Ectodermal cell (in vitro differentiated cells): ENCODE measurements around the gene BRMS1L.
"Not testable (repeated sequence)": the region's sequence is repeated elsewhere in the genome, so short reads cannot be mapped to it uniquely, and the experiment has no call there.

Source experiments
- H3K27ac ChIP-seq: 2 replicates; pipeline ENCODE4 v1.7.0; 2013; ENCODE audit warnings: mild to moderate bottlenecking, low read depth, low read length; ENCODE audit not compliant: insufficient read depth, poor library complexity, severe bottlenecking
- H3K27me3 ChIP-seq: 2 replicates; pipeline ENCODE4 v1.7.0; 2013; ENCODE audit warnings: mild to moderate bottlenecking, low read length; ENCODE audit not compliant: insufficient read depth, control insufficient read depth, poor library complexity, severe bottlenecking
- H3K36me3 ChIP-seq: one replicate; pipeline ENCODE4 v1.7.0; 2013; ENCODE audit warnings: low read length; ENCODE audit not compliant: control insufficient read depth, insufficient read depth
- H3K4me1 ChIP-seq: one replicate; pipeline ENCODE4 v1.7.0; 2013; ENCODE audit warnings: low read length; ENCODE audit not compliant: control insufficient read depth, insufficient read depth
- H3K4me3 ChIP-seq: 2 replicates; pipeline ENCODE4 v1.7.0; 2013; ENCODE audit warnings: low read depth, low read length, control low read depth; ENCODE audit not compliant: insufficient read depth
- H3K9me3 ChIP-seq: 2 replicates; pipeline ENCODE4 v1.7.0; 2013; ENCODE audit warnings: mild to moderate bottlenecking, low read length, moderate library complexity; ENCODE audit not compliant: control insufficient read depth
- WGBS, 2 experiments: methylation state at CpG; one replicate each; pipeline ENCODE4 v1.1.7; 2013; ENCODE audit warnings: missing lambda C conversion rate in 2 of 2; 5-methylcytosine and 5-hydroxymethylcytosine counted together

BRMS1L gene

GRCh38 chr14:35842245-35842644, 16.1 kb downstream of the BRMS1L start:
- H3K4me1 ChIP-seq, H3K27ac ChIP-seq, H3K4me3 ChIP-seq, H3K27me3 ChIP-seq, H3K9me3 ChIP-seq: not testable (repeated sequence)
- peaks cover 15% of the 10 kb centered on the region for H3K36me3 ChIP-seq
- 94 to 95% methylated on average over 2 of the region's 2 CpGs for WGBS, 2 experiments

GRCh38 chr14:35844494-35844893, 18.4 kb downstream of the BRMS1L start:
- WGBS, 2 experiments: 89 to 95% methylated on average over 6 to 8 of the region's 8 CpGs
- Histone ChIP-seq H3K4me1 (no peaks in the 10 kb centered on the region), H3K36me3 (peaks cover 10% of the 10 kb centered on the region), H3K27ac (no peak overlapping the region), H3K4me3 (no peak overlapping the region), H3K27me3 (no peaks in the 10 kb centered on the region), H3K9me3 (no peaks in the 10 kb centered on the region)

DNA sequence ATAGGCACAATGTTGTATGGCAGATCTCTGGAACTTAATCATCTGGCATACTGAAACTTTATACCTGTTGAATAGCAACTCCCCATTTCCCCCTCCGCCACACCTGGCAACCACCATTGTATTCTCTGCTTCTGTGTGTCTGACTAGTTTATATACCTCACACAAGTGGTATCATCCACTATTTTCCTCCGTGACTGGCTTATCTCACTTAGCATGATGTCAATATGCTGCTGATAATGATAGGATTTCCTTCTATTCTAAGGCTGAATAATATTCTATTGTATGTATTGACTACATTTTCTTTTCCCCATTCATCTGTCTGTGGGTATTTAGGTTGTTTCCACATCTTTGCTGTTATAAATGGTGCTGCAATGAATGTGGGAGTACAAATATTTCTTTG, 21.5 kb downstream of the BRMS1L start:
- no peaks in the 10 kb centered on the region for H3K4me1 ChIP-seq
- no peak overlapping the region for H3K4me3 ChIP-seq
- no peaks in the 10 kb centered on the region for H3K27me3 ChIP-seq
- H3K27ac ChIP-seq: no peak overlapping the region
- no peaks in the 10 kb centered on the region for H3K9me3 ChIP-seq
- WGBS, 2 experiments: 96 to 100% methylated on average over 1 to 2 of the region's 2 CpGs
- peaks cover 6% of the 10 kb centered on the region for H3K36me3 ChIP-seq

DNA sequence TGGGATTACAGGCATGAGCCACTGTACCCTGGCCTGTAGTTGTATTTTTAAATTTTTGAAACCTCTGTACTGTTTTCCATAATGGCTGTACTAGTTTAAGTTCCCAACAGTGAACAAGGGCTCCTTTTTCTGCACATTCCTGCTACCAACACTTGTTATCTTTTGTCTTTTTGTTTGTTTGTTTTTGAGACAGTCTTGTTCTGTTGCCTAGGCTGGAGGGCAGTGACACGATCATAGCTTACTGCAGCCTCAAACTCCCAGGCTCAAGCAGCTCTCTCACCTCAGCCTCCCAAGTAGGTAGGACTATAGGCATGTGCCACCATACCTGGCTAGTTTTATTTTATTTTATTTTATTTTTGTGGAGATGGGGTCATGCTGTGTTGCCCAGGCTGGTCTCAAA, 23.0 kb downstream of the BRMS1L start:
- no peak overlapping the region for H3K27ac ChIP-seq
- 100% methylated on average over 1 of the region's 1 CpG for WGBS, 2 experiments
- H3K36me3 ChIP-seq: no peaks in the 10 kb centered on the region

GRCh38 chr14:35851823-35852222, 25.7 kb downstream of the BRMS1L start:
- WGBS, 2 experiments: 95% methylated on average over 3 of the region's 3 CpGs
- no peaks in the 10 kb centered on the region for H3K36me3 ChIP-seq

More for the DNA sequence above, 23.0 kb downstream of the BRMS1L start:
- Histone ChIP-seq H3K9me3 (no peaks in the 10 kb centered on the region), H3K27me3 (no peaks in the 10 kb centered on the region), H3K4me1 (no peaks in the 10 kb centered on the region), H3K4me3 (no peak overlapping the region)

GRCh38 chr14:35853225-35853624, 27.1 kb downstream of the BRMS1L start:
- WGBS, 2 experiments: 90 to 91% methylated on average over 2 of the region's 2 CpGs
- H3K27ac ChIP-seq: no peak overlapping the region
- no peaks in the 10 kb centered on the region for H3K9me3 ChIP-seq
- H3K27me3 ChIP-seq: no peaks in the 10 kb centered on the region
- no peaks in the 10 kb centered on the region for H3K36me3 ChIP-seq
- H3K4me1 ChIP-seq: no peaks in the 10 kb centered on the region
- H3K4me3 ChIP-seq: no peak overlapping the region

More at GRCh38 chr14:35851823-35852222, 25.7 kb downstream of the BRMS1L start:
- Histone ChIP-seq H3K27me3 (no peaks in the 10 kb centered on the region), H3K4me3 (no peak overlapping the region), H3K27ac (no peak overlapping the region), H3K4me1 (no peaks in the 10 kb centered on the region), H3K9me3 (no peaks in the 10 kb centered on the region)

DNA sequence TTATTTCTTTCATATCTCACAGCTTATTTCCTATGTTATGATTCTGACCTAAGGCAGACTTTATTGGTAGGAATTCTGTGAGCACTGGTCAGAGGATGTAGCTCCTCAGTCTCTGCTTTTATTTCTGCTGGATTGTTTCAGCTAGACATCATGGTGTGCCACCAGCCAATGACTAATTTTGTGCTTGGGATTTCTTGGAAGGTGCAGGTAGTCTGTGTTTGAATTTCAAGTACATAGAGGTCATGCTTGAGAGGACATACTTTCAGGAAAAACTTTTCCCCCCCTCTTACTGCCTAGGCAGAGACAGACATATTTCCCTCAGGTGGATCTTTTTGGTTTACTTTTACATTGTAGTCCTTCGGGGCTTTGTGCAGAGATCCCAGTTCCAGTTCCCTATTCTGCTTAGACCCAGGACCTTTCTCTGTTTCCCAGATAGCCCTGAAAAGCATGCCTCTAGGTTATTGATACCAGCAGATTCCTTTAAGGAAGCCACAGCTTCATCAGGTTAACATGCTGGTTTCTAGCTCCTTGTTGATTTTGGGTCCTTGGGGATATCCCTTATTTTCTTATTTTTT, 28.6 kb downstream of the BRMS1L start:
- WGBS, 2 experiments: 95 to 100% methylated on average over 1 of the region's 1 CpG
- no peak overlapping the region for H3K4me3 ChIP-seq
- H3K4me1 ChIP-seq: no peaks in the 10 kb centered on the region
- no peaks in the 10 kb centered on the region for H3K27me3 ChIP-seq
- H3K36me3 ChIP-seq: no peaks in the 10 kb centered on the region
- no peak overlapping the region for H3K27ac ChIP-seq
- no peaks in the 10 kb centered on the region for H3K9me3 ChIP-seq

DNA sequence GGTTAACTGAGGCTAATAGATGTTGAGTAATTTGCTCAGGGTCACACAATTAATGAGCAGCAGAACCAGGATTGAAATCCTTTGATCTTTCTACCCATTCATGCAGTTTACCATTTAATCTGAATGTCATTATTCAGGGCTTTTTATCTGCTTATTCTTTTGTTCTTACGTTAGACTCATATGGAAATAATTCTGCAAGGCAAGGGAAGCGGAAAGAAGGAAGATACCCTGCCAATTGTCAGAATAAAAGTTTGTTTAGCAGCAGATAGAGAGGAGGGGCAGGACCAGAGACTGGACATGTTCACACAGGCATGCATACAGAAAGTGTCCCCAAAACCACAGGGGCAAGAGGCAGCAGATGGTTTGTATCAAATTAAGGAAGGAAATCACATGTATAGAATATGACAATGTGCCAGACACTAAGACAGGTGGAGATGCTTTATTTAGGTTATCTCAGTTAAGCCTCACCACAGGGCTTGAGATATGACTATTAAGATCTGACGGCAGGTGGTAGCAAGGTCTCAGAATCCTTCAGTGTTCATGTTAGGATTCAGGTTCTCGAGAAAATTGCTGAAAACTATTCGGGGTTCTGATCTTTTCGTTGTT, 29.8 kb downstream of the BRMS1L start:
- no peak overlapping the region for H3K27ac ChIP-seq

GRCh38 chr14:35858521-35859209, 32.5 kb downstream of the BRMS1L start:
- Histone ChIP-seq H3K4me1 (peaks cover 6% of the 10 kb centered on the region), H3K27ac (no peak overlapping the region), H3K36me3 (peaks cover 6% of the 10 kb centered on the region), H3K4me3 (no peak overlapping the region), H3K27me3 (no peaks in the 10 kb centered on the region), H3K9me3 (no peaks in the 10 kb centered on the region)
- 94 to 95% methylated on average over 7 of the region's 7 CpGs for WGBS, 2 experiments

More for the DNA sequence above, 29.8 kb downstream of the BRMS1L start:
- H3K36me3 ChIP-seq: no peaks in the 10 kb centered on the region
- H3K4me3 ChIP-seq: no peak overlapping the region
- H3K4me1 ChIP-seq: peaks cover 6% of the 10 kb centered on the region
- H3K27me3 ChIP-seq: no peaks in the 10 kb centered on the region
- no peaks in the 10 kb centered on the region for H3K9me3 ChIP-seq
- 88 to 94% methylated on average over 6 of the region's 6 CpGs for WGBS, 2 experiments

DNA sequence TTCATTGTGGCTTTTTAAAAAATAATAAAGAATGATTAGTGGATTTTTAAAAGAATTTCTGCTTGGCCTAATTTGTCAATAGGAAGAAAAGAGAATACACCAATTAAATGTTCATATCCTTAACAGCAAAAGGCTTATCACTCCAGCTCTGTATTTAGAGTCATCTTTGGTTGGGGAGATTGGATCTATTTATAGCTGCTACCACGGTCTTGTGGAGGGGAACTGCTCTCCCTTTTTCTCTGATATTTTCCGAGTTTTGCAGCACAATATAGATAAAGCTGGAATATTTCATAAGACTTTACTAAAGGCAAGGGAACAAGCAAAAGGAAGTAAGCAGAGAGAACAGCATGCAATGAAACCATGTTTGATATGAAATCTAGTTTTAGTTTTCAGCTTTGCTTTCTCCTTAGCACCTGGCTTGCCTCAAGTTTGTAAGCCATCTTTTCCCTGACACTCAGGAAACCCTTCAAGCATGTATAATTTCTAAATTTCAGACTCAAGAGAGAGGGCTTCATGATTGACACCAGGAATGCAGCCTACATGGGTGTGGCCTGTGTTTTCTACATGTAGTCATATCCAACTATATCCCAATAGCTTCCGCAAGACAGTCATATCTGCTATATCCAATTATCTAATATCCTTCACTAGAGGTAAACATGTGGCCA, 35.2 kb downstream of the BRMS1L start:
- H3K27me3 ChIP-seq: no peaks in the 10 kb centered on the region
- WGBS, 2 experiments: 87 to 88% methylated on average over 2 to 3 of the region's 3 CpGs
- no peak overlapping the region for H3K4me3 ChIP-seq
- H3K9me3 ChIP-seq: no peaks in the 10 kb centered on the region
- H3K4me1 ChIP-seq: peaks cover 6% of the 10 kb centered on the region
- peaks cover 13% of the 10 kb centered on the region for H3K36me3 ChIP-seq
- no peak overlapping the region for H3K27ac ChIP-seq
